GM23338 (cell line): ENCODE results near the gene CDKN3.

Experiments
- CREB1 ChIP-seq: fragments of 250-450 bp; sonication (Bioruptor Pico); IDR thresholded peaks from 2 replicates; pipeline ENCODE4 v1.5.0; 2020; ENCODE audit warnings: low read depth, mild to moderate bottlenecking, moderate library complexity
- CTCF ChIP-seq, 2 experiments: fragments of 200-600 bp in 1 of 2; sonication (generic) in 1 of 2; conservative IDR thresholded peaks; 2 replicates each; pipeline versions ENCODE4 v1.5.1 to v1.6.1; 2016 to 2017; ENCODE audit warnings: antibody characterized with exemption in 2 of 2, low read depth in 2 of 2, mild to moderate bottlenecking in 2 of 2, moderate library complexity in 1 of 2
- EZH2 ChIP-seq: fragments of 200-600 bp; sonication (generic); IDR thresholded peaks from one replicate; pipeline ENCODE4 v1.8.0; 2017; ENCODE audit warnings: antibody characterized with exemption, mild to moderate bottlenecking, low read depth; ENCODE audit not compliant: unreplicated experiment
- EZH2phosphoT487 ChIP-seq: fragments of 200-600 bp; sonication (generic); IDR thresholded peaks from one replicate; pipeline ENCODE4 v1.8.1; 2018; ENCODE audit warnings: antibody characterized with exemption; ENCODE audit not compliant: unreplicated experiment
- JUNB ChIP-seq: IDR thresholded peaks from one replicate; pipeline ENCODE4 v1.6.1; 2016; ENCODE audit warnings: antibody characterized with exemption; ENCODE audit not compliant: unreplicated experiment
- NANOG ChIP-seq: IDR thresholded peaks from 2 replicates; pipeline ENCODE4 v1.6.1; 2016; ENCODE audit warnings: antibody characterized with exemption, borderline replicate concordance
- POLR2AphosphoS5 ChIP-seq: IDR thresholded peaks from 2 replicates; pipeline ENCODE4 v1.6.1; 2016; ENCODE audit warnings: antibody characterized with exemption, low read depth
- REST ChIP-seq: IDR thresholded peaks from one replicate; pipeline ENCODE4 v1.6.1; 2018; ENCODE audit warnings: antibody characterized with exemption; ENCODE audit not compliant: unreplicated experiment
- STAT1 ChIP-seq: IDR thresholded peaks from one replicate; pipeline ENCODE4 v1.6.1; 2016; ENCODE audit warnings: antibody characterized with exemption; ENCODE audit not compliant: unreplicated experiment

GRCh38 chr14:54381821-54382220 lies 15.0 kb upstream of the CDKN3 start:
- no peak for TF ChIP-seq CTCF (conservative IDR thresholded peaks at IDR 0.05; ENCODE audit: low read depth in 2 of 2)
- no peak for TF ChIP-seq EZH2phosphoT487
- no peak for TF ChIP-seq CREB1
- TF ChIP-seq EZH2: no peak
- no peak for TF ChIP-seq POLR2AphosphoS5
- no peak for TF ChIP-seq REST
- no peak for TF ChIP-seq JUNB
- no peak for TF ChIP-seq STAT1
- no peak for TF ChIP-seq NANOG
